Natural killer cell (primary cell): ENCODE data around the gene SH3BP2. TPM values are rescaled to one million over a fixed set of nuclear protein-coding genes. Genes with fewer than 3 reads are reported as not detected.

Experiments
- ATAC-seq, 3 donors: fragments of 150-1000 bp in 2 of 3; fragments of 200-7000 bp in 1 of 3; cut with Tn5 transposase; 1 replicate in 1 of 3; 2 replicates in 2 of 3; pipeline ENCODE4 v1.10.0; 2021; ENCODE audit warnings: mild to moderate bottlenecking in 2 of 3, moderate library complexity in 2 of 3
- DNase-seq, 2 donors: peaks; one replicate each; pipeline versions ENCODE4 v3.0.0 to v3.0.0-alpha.2; 2013 to 2021; ENCODE audit warnings: mixed read lengths in 1 of 2
- H3K27ac ChIP-seq: one replicate; pipeline ENCODE4 v1.5.1; 2013; ENCODE audit warnings: mild to moderate bottlenecking, low read length
- H3K27me3 ChIP-seq: one replicate; pipeline ENCODE4 v1.6.1; 2013; ENCODE audit warnings: low read length; ENCODE audit not compliant: control insufficient read depth, insufficient read depth
- H3K36me3 ChIP-seq: one replicate; pipeline ENCODE4 v1.6.1; 2013; ENCODE audit warnings: low read length; ENCODE audit not compliant: control insufficient read depth, insufficient read depth
- H3K4me1 ChIP-seq: one replicate; pipeline ENCODE4 v1.6.1; 2013; ENCODE audit warnings: low read length; ENCODE audit not compliant: control insufficient read depth, insufficient read depth
- H3K4me3 ChIP-seq: one replicate; pipeline ENCODE4 v1.5.1; 2013; ENCODE audit warnings: low read length
- H3K9me3 ChIP-seq: one replicate; pipeline ENCODE4 v1.6.1; 2013; ENCODE audit warnings: low read length; ENCODE audit not compliant: control insufficient read depth, insufficient read depth
- H3K27ac Mint-ChIP-seq, 2 donors: one replicate each; pipeline ENCODE4 v1.8.0; 2022; ENCODE audit warnings: mild to moderate bottlenecking in 2 of 2, mixed read lengths in 2 of 2, moderate library complexity in 1 of 2
- H3K27me3 Mint-ChIP-seq, 2 donors: one replicate each; pipeline ENCODE4 v1.8.0; 2022; ENCODE audit warnings: low read depth in 2 of 2, mixed read lengths in 2 of 2
- H3K36me3 Mint-ChIP-seq: one replicate; pipeline ENCODE4 v1.8.0; 2022; ENCODE audit warnings: mixed read lengths
- H3K4me1 Mint-ChIP-seq, 2 donors: one replicate each; pipeline ENCODE4 v1.8.0; 2022; ENCODE audit warnings: mixed read lengths in 2 of 2
- H3K4me3 Mint-ChIP-seq: one replicate; pipeline ENCODE4 v1.8.0; 2022; ENCODE audit warnings: mild to moderate bottlenecking, moderate library complexity, mixed read lengths
- H3K9me3 Mint-ChIP-seq, 2 donors: one replicate each; pipeline ENCODE4 v1.8.0; 2022; ENCODE audit warnings: mixed read lengths in 2 of 2
- WGBS: methylation state at CpG from one replicate; pipeline ENCODE4 v1.1.7; 2013; ENCODE audit warnings: missing lambda C conversion rate; ENCODE audit not compliant: insufficient coverage; 5-methylcytosine and 5-hydroxymethylcytosine counted together
- intact Hi-C: fragments of 100-400 bp; cut with micrococcal nuclease; formaldehyde crosslinking; loops from one replicate; pipeline ENCODE4 v1.14.2; 2022
- total RNA-seq, 4 donors: library from RNA; stranded (reverse); fragments of 120-200 nt in 1 of 4; gene quantifications; one replicate each; pipeline versions ENCODE4 v1.2.3 to v1.2.4, GENCODE V29; 2013 to 2022
- TF ChIP-seq, protein P1 (sequence below): fragments of 200-600 bp; IDR thresholded peaks from one replicate; pipeline ENCODE4 v1.8.0; 2022; ENCODE audit warnings: antibody characterized with exemption

SH3BP2 gene
- total RNA-seq, 3 donors from 2014 or later (not counting 1 experiment from before 2014, with no cell fraction given), result 213 to 283 (median 221) TPM

DNA sequence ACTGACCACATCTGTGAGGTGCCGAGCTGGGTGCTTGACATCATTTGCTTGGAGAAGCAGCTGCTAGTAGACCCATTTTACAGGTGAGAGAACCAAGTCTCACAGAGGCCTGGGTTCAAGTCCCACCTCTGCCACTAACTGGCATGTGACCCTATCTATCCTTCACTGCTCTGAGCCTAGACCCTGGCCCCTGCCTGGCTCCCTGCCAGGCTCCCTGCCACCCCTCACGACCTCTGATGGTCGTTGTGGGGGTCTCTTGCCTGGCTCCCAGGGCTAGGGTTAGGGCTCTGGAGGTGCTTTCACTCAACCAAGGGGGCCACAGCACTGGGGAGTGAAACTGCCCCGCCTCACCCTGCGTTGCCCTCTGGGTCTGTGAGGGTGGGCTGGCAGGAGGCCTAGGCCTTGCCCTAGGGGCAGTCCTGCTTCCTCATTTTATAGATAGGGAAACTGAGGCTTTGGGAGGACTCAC is 43.5 kb downstream of the SH3BP2 start:
- DNase-seq, result no peak
- H3K36me3 ChIP-seq, result peaks cover 35% of the 10 kb centered on the region

DNA sequence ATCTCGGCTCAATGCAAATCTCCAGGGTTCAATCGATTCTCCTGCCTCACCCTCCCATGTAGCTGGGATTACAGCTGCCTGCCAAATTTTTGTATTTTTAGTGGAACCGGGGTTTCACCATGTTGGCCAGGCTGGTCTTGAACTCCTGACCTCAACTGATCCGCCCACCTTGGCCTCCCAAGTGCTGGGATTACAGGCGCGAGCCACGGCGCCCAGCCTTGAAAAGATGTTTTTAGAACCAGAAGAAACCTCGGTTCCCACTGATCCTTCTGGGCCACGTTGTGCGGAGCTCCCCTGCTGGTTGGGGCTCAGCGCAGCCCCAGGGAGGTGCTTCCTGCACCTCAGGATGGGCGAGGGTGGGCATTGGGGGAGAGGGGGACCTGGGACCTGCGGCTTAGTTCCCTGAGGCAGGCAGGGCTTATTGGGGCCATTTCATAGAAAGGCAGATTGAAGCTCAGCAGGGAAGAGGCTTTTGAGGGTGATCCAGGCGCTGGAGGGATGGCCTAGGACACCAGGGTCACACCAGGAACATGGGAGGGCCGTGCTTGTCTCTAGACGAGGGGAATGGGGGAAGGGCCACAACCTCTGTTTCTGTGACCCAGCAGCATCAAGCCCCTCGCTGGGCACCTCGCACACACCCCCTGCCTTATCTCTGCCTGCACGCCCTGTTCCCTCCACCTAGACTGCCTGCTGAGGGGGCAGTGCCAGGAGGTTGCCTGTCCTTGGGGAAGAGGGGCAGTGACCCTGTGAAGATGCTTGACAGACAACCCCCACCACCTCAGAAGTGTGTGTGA is 44.4 kb downstream of the SH3BP2 start:
- H3K9me3 Mint-ChIP-seq, result peaks cover 2 to 3% of the 10 kb centered on the region in 2 donors
- no peaks in the 10 kb centered on the region for H3K27me3 ChIP-seq
- peak overlapping the region; percentile 87 for H3K4me3 Mint-ChIP-seq
- peak overlapping the region; percentile 77 for H3K27ac ChIP-seq
- H3K4me1 Mint-ChIP-seq, result peaks cover 69 to 87% of the 10 kb centered on the region in 2 donors
- intact Hi-C loops, result loop anchor here (2.0 kb wide), 1 partner anchor 13 kb away; no protein-coding TSS in a partner anchor
- peak in 2 of 3 donors; percentile 0 to 1 for ATAC-seq
- WGBS, result 79% methylated on average over 17 of the region's 20 CpGs
- no peaks in the 10 kb centered on the region for H3K36me3 Mint-ChIP-seq
- TF ChIP-seq, protein P1, sequence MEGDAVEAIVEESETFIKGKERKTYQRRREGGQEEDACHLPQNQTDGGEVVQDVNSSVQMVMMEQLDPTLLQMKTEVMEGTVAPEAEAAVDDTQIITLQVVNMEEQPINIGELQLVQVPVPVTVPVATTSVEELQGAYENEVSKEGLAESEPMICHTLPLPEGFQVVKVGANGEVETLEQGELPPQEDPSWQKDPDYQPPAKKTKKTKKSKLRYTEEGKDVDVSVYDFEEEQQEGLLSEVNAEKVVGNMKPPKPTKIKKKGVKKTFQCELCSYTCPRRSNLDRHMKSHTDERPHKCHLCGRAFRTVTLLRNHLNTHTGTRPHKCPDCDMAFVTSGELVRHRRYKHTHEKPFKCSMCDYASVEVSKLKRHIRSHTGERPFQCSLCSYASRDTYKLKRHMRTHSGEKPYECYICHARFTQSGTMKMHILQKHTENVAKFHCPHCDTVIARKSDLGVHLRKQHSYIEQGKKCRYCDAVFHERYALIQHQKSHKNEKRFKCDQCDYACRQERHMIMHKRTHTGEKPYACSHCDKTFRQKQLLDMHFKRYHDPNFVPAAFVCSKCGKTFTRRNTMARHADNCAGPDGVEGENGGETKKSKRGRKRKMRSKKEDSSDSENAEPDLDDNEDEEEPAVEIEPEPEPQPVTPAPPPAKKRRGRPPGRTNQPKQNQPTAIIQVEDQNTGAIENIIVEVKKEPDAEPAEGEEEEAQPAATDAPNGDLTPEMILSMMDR, result no peak
- H3K27me3 Mint-ChIP-seq, result no peaks in the 10 kb centered on the region
- peak overlapping the region; percentile 18 for H3K4me3 ChIP-seq
- no peak for DNase-seq
- peak overlapping the region; percentile 84 to 88 for H3K27ac Mint-ChIP-seq
- H3K9me3 ChIP-seq, result no peaks in the 10 kb centered on the region
- H3K4me1 ChIP-seq, result peaks cover 80% of the 10 kb centered on the region
- peaks cover 26% of the 10 kb centered on the region for H3K36me3 ChIP-seq

More for the DNA sequence above, 43.5 kb downstream of the SH3BP2 start:
- no peak overlapping the region for H3K4me3 ChIP-seq
- no peak for ATAC-seq
- peak overlapping the region; percentile 84 to 88 for H3K27ac Mint-ChIP-seq
- H3K27ac ChIP-seq, result peak overlapping the region; percentile 77
- no peaks in the 10 kb centered on the region for H3K36me3 Mint-ChIP-seq
- no peaks in the 10 kb centered on the region for H3K27me3 Mint-ChIP-seq
- peaks cover 80% of the 10 kb centered on the region for H3K4me1 ChIP-seq
- no peaks in the 10 kb centered on the region for H3K9me3 ChIP-seq
- TF ChIP-seq, protein P1, result no peak
- 74% methylated on average over 5 of the region's 5 CpGs for WGBS
- peak overlapping the region; percentile 87 for H3K4me3 Mint-ChIP-seq
- peaks cover 2 to 3% of the 10 kb centered on the region in 2 donors for H3K9me3 Mint-ChIP-seq
- intact Hi-C loops, result loop anchor here (2.0 kb wide), 1 partner anchor 14 kb away; no protein-coding TSS in a partner anchor
- H3K27me3 ChIP-seq, result no peaks in the 10 kb centered on the region
- peaks cover 63 to 87% of the 10 kb centered on the region in 2 donors for H3K4me1 Mint-ChIP-seq

DNA sequence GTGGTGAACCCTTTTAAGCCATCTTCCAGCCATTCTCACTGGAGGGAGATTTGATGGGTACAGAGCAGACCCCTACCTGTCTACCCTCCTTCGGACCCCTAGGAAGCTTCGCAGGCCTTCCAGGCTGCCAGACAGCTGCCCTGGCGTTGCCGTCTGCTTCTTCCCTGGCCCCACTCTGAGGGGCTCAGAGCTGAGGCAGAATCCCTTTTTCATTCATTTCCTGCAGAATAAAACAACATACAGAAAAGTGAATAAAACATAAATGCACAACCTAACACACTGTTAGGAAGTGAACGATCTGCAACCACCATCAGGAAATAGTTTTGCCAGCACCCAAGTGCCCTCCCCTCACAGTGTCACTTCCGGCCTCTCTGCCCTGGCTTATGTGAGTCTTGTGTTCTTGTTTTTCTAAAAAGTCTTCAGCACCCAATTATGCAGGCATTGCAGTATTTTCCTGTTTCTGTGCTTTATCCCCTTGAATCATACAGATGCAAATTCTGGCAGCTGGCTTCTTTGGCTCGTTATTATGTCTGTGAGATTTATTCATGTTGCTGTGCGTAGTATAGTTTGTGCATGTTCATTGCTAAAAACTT is 45.1 kb downstream of the SH3BP2 start:
- no peaks in the 10 kb centered on the region for H3K27me3 Mint-ChIP-seq
- peak overlapping the region; percentile 84 to 88 for H3K27ac Mint-ChIP-seq
- H3K4me3 ChIP-seq, result peak overlapping the region; percentile 18
- 19% methylated on average over 8 of the region's 8 CpGs for WGBS
- peak; percentile 68 to 91 for DNase-seq
- H3K36me3 Mint-ChIP-seq, result no peaks in the 10 kb centered on the region
- peaks cover 2 to 3% of the 10 kb centered on the region in 2 donors for H3K9me3 Mint-ChIP-seq
- H3K4me3 Mint-ChIP-seq, result peak overlapping the region; percentile 87
- intact Hi-C loops, result loop anchor here (1.0 to 2.0 kb wide), 2 partner anchors 13 to 25 kb away; no protein-coding TSS in a partner anchor
- H3K36me3 ChIP-seq, result peaks cover 19% of the 10 kb centered on the region
- H3K9me3 ChIP-seq, result no peaks in the 10 kb centered on the region
- ATAC-seq, result peak; percentile 89 to 94 (median 89)
- H3K27me3 ChIP-seq, result no peaks in the 10 kb centered on the region
- peak overlapping the region; percentile 77 for H3K27ac ChIP-seq
- peaks cover 80% of the 10 kb centered on the region for H3K4me1 ChIP-seq
- peaks cover 76 to 87% of the 10 kb centered on the region in 2 donors for H3K4me1 Mint-ChIP-seq
- TF ChIP-seq, protein P1, result no peak
